H1 (cell line): ENCODE results near the gene ZNF516. TPM values are rescaled to one million over a fixed set of nuclear protein-coding genes. Genes with fewer than 3 reads are reported as not detected.

Experiments used
- CHD7 ChIP-seq: fragments of 300-600 bp; sonication (generic); IDR thresholded peaks from 2 replicates; pipeline ENCODE4 v1.7.1; 2012; ENCODE audit warnings: low read length, moderate library complexity, mild to moderate bottlenecking, inconsistent platforms; ENCODE audit not compliant: insufficient replicate concordance
- EP300 ChIP-seq, 2 experiments: IDR thresholded peaks; 1 replicate in 1 of 2; 2 replicates in 1 of 2; pipeline ENCODE4 v1.6.1; 2011 to 2012; ENCODE audit warnings: low read depth in 2 of 2, low read length in 2 of 2, mild to moderate bottlenecking in 2 of 2, borderline replicate concordance in 1 of 2, inconsistent platforms in 1 of 2, moderate library complexity in 1 of 2
- SP2 ChIP-seq: IDR thresholded peaks from 2 replicates; pipeline ENCODE4 v1.6.1; 2012; ENCODE audit warnings: mild to moderate bottlenecking, low read length, inconsistent platforms
- TBP ChIP-seq: IDR thresholded peaks from 2 replicates; pipeline ENCODE4 v1.6.1; 2011; ENCODE audit warnings: low read depth, low read length, improper control_type of control experiment
- TCF12 ChIP-seq: IDR thresholded peaks from 2 replicates; pipeline ENCODE4 v1.6.1; 2011; ENCODE audit warnings: low read depth, mild to moderate bottlenecking, low read length
- polyA plus RNA-seq, 7 experiments: library from polyadenylated mRNA; depleted of rRNA in 3 of 7; stranded (reverse) in 5 of 7; unstranded in 2 of 7; fragments of >200 nt in 5 of 7; fragments of 200-250 nt in 2 of 7; gene quantifications; 1 replicate in 5 of 7; 2 replicates in 1 of 7; 4 replicates in 1 of 7; pipeline versions ENCODE4 v1.2.1 to v1.2.3, GENCODE V29; 2011 to 2013; ENCODE audit warnings: missing spikeins in 2 of 7, mixed read lengths in 2 of 7
- total RNA-seq: library from RNA; stranded (reverse); fragmentation: NEBNext Ultra II Directional; extraction: Animal tissue kit (Norgen Biotek cat#: 25700); gene quantifications from 2 replicates; pipeline ENCODE4 v1.2.1, GENCODE V29; 2021

The ZNF516 gene
- total and polyA plus RNA-seq, 2 of the 8 experiments (the other 6 are each of a cell fraction or from before 2014, with no cell fraction given): 7.3 to 17.0 TPM

GRCh38 chr18:76530391-76530790 is 35.3 kb upstream of the ZNF516 start (continued):
- TF ChIP-seq CHD7: no peak
- no peak for TF ChIP-seq TBP
- no peak for TF ChIP-seq SP2
- TF ChIP-seq TCF12: no peak
- TF ChIP-seq EP300 (IDR thresholded peaks at IDR 0.05; ENCODE audit: borderline replicate concordance in 1 of 2, low read depth in 2 of 2, low read length in 2 of 2): no peak
